GM12874 (cell line): ENCODE results near the gene SP4.

Source experiments
- TF ChIP-seq, protein P1 (sequence below): IDR thresholded peaks from 2 replicates; pipeline ENCODE4 v1.5.1; 2011; ENCODE audit warnings: low read depth, mild to moderate bottlenecking, control low read depth, low read length, moderate library complexity; ENCODE audit not compliant: insufficient read depth

Gene SP4

GRCh38 chr7:21548491-21548890 lies 120.6 kb downstream of the SP4 start:
- TF ChIP-seq, protein P1, sequence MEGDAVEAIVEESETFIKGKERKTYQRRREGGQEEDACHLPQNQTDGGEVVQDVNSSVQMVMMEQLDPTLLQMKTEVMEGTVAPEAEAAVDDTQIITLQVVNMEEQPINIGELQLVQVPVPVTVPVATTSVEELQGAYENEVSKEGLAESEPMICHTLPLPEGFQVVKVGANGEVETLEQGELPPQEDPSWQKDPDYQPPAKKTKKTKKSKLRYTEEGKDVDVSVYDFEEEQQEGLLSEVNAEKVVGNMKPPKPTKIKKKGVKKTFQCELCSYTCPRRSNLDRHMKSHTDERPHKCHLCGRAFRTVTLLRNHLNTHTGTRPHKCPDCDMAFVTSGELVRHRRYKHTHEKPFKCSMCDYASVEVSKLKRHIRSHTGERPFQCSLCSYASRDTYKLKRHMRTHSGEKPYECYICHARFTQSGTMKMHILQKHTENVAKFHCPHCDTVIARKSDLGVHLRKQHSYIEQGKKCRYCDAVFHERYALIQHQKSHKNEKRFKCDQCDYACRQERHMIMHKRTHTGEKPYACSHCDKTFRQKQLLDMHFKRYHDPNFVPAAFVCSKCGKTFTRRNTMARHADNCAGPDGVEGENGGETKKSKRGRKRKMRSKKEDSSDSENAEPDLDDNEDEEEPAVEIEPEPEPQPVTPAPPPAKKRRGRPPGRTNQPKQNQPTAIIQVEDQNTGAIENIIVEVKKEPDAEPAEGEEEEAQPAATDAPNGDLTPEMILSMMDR: no peak

DNA sequence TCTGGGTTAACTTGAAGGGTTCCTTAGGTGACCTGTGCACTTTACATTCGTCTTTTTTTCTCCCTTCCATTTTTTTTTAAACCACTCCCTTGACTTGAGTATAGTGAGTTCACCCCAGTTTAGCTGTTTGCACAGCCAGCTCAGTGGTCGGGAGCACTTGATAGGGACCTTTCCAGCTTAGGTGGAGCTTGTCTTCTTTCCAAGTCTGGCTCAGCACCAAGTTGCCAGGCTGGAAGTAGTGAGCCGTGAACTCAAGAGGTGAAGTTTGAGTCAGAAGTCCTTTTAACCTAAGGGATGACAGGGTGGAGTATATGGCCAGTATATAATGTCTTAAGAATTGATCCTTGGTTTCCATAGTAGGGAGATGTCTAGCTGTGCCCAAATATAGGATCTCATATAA lies 122.2 kb downstream of the SP4 start:
- TF ChIP-seq, protein P1: no peak

- TF ChIP-seq, protein P1: no peak
Measured at GRCh38 chr7:21550821-21551531, 123.1 kb downstream of the SP4 start.

DNA sequence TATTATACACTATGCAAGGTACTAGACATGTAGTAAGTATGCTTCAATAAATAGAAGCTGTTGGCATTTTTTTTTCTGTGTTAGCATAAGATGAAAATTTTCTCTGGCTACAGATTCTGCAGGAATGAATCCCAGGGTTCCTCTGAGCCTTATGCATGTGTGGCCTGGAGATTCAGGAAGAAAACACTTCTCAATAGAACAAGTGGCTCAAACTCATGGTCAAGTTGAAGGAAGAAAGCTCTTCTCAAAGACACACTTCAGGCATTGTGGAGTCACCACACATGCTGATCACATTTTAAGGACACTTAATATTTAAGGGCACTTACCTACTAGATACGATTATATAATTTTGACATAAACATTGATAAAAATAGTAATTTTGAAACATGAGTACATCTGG lies 134.5 kb downstream of the SP4 start:
- TF ChIP-seq, protein P1: no peak
